ENCODE measurements around the gene TCEAL2. TPM values are rescaled to one million over a fixed set of nuclear protein-coding genes. Genes with fewer than 3 reads are reported as not detected.

TCEAL2 gene
- total RNA-seq, 2 donors from 2014 or later: not detected

Other genes starting within 250 kb of the TCEAL2 start
- 1 to 10 TPM; 1.7 to 5.1 TPM for gene ZMAT1, start 193.7 kb upstream of the TCEAL2 start, total RNA-seq
- gene TCEAL6, start 16.8 kb downstream of the TCEAL2 start, total RNA-seq: not detected
- gene BEX5, start 30.3 kb downstream of the TCEAL2 start, total RNA-seq: 1 to 10 TPM; 4.3 to 6.3 TPM
- gene TCP11X1, start 89.6 kb downstream of the TCEAL2 start, total RNA-seq: not detected
- not detected for gene NXF2, start 121.5 kb downstream of the TCEAL2 start, total RNA-seq

All from activated naive CD4-positive, alpha-beta T cell treated with anti-CD3 and anti-CD28 coated beads, Interleukin-2, amount 50 U/mL, for 72 hours (primary cell).